ENCODE data around the gene HBE1.
"Not testable (repeated sequence)": the region's sequence is repeated elsewhere in the genome, so short reads cannot be mapped to it uniquely, and the experiment has no call there.

Gene HBE1

DNA sequence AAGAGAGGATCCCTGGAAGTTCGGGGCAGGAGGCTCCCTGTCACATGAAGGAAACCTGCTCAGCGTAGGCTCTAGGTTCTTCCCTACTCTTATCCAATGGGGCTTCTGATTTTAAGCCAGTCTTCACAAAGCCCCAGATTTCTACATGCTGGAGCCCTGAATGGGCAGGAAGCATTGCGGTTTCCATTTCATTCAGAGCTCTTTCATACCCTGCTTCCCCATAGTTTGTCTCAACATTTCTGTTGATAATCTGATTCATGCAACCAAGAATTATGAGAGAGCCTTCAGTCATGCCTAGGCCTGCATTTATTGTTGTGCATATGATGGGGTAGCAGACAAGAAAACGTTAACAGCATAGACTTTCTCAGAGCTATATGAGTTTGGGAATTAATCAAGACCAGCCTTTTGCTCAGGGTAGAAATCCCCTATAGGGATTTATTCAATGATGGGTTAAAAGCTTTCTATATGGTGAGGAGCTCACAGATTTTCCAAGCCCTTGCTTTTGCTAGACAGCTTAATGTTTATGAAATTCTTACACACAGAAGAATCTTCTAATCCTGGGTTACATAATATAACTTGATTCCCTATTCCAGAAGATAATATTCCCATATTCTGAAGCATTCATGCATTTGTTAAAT, 16.1 kb upstream of the HBE1 start:
- DNase-seq (ENCODE audit: low spot score) = no peak

DNA sequence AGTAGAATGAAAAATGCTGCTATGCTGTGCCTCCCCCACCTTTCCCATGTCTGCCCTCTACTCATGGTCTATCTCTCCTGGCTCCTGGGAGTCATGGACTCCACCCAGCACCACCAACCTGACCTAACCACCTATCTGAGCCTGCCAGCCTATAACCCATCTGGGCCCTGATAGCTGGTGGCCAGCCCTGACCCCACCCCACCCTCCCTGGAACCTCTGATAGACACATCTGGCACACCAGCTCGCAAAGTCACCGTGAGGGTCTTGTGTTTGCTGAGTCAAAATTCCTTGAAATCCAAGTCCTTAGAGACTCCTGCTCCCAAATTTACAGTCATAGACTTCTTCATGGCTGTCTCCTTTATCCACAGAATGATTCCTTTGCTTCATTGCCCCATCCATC, 14.9 kb upstream of the HBE1 start:
- no peak for DNase-seq (ENCODE audit: low spot score)

DNA sequence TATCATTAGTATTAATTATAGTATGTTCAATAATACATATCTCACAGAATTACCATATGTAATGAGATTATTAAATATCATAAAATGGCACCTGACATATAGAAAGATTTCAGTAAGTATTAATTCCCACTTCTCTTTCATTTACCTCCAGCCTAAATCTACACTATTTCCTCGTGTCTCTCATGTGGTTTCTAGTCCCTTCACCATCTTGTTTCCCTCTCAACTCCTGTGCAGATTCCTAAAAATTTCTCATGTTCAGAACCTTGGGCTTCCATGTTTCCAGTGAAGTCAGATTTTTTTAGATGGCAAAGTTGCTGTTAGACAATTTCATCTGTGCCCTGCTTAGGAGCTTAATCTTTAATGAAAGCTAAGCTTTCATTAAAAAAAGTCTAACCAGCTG, 14.1 kb upstream of the HBE1 start:
- DNase-seq (ENCODE audit: low spot score) = no peak

DNA sequence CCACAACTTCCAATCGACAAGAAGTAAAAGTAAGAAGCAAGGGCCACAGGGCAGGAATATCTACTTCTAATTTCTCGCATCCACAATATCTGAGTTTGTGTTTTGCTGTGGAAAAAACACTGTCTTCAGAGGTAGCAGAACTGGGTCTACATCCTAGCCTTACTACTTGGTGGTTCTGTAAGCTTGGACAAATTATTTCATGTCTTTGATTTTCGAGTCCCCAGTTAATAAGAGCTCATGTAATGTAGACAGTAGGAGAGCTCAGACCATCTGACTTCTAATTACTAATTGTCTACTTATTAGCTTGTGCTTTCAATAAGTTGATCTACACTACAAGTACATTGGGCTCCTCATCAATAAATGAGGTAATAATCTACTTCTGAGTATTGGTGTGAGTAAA, 13.3 kb upstream of the HBE1 start:
- DNase-seq (ENCODE audit: low spot score) = no peak

DNA sequence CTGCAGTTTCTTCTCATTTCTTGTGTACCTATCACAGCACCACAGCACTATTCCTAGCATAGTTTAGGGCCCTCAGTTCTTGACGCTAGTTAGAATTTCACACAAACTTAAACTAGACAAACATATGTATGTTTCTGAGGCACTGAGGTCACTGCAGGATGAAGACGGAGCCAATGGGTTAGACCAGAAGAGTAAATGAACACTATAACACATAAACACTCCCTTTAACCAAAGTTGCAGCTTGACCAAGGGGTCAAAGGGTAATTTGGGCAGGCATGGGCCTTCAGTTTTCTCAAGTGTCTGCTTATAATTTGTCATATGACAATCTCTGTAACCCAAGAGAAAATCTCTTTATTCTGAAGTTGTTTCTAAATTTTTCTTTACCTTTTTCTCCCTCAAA, 12.9 kb upstream of the HBE1 start:
- DNase-seq (ENCODE audit: low spot score) = no peak

DNA sequence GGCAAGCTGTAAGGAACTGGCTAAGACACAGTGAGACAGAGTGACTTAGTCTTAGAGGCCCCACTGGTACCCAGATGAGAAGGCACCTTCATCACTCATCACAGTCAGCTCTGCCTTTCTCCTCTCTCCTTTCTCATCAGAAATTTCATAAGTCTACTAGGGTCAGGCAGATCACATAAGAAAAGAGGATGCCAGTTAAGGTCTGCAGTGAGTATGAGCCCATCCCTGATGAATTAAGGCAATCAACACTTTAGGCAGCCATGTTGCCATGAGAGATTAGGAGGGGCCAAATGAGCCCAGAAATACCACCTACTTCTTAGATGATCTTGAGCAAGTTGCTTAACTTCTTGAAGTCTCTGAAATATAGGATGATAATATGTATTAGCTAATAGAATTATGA, 11.9 kb upstream of the HBE1 start:
- no peak for DNase-seq (ENCODE audit: low spot score)

DNA sequence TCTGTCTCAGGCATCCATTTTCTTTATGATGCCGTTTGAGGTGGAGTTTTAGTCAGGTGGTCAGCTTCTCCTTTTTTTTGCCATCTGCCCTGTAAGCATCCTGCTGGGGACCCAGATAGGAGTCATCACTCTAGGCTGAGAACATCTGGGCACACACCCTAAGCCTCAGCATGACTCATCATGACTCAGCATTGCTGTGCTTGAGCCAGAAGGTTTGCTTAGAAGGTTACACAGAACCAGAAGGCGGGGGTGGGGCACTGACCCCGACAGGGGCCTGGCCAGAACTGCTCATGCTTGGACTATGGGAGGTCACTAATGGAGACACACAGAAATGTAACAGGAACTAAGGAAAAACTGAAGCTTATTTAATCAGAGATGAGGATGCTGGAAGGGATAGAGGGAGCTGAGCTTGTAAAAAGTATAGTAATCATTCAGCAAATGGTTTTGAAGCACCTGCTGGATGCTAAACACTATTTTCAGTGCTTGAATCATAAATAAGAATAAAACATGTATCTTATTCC, 10.9 kb upstream of the HBE1 start:
- no peak for DNase-seq (ENCODE audit: low spot score)

DNA sequence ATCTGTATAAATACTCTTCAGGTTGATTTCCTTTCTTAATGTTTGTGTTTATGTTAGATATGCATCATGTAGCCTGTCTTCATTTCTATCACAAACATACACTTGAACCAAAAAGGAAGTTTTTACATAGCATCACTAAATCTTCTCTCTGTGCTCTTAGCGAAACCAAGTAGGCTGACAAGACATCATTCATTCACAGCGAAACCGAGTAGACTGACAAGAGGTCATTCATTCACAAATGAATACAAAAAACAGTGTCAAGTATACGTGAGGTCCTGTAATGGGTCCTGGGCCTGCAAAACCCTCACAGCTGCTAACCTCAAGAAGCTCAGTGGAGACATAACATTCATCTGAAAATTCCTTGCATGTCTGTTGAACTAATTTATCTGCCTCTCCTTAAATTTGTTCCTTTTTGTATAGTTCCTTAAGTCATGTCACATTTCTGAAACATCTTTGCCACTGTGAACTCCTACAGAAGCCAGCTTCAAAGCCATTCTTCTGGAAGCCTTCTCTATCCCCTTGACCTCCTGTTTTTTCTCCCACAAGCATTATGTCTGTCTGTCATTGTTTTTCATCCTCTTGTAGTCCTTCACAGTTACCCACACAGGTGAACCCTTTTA, 9.8 kb upstream of the HBE1 start:
- DNase-seq (ENCODE audit: low spot score) = no peak

DNA sequence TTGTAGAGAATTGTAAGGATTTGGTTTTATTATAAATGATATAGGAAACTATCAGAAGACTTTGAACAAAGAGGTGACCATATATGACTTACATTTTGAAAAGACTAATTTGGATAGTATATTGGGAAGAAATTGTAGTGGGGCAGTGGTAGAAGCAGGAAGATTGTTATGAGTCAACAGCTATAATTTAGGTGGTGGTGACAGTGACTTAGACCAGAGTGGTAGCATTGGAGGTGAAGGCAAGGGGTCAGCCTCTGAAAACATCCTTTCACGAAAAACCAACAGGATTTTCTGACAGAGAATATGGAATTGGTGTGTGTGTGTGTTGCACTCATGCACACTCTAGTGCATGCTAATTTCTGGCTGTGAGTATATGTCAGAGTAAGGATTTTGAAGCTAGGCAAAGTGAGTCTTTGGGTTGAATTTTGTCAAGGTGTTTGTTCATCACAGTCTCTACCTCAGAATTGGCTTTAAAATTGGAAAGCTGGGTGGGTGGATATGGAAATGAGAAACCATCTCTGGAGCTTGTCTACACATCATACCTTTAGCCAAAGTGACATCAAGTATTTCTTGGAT, 8.2 kb upstream of the HBE1 start:
- no peak for DNase-seq (ENCODE audit: low spot score)

DNA sequence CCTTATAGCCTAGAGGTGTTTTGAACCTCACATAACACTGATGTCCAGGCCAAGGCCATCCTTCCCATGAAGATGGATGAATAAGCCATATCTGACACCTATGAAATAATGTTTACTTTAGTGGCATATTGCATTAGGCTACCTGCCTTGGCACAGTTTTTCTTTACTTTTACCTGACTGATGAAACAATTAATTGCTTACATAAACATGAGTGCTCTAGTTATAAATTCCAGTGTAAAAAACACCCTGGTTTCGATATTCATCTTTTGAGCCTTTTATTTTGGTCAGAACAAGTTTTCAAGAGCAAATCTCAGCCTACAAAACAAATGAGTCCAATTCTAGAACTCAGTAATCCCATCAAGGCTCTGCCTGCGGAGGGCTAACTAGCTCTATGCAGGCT, 7.0 kb upstream of the HBE1 start:
- no peak for DNase-seq (ENCODE audit: low spot score)

DNA sequence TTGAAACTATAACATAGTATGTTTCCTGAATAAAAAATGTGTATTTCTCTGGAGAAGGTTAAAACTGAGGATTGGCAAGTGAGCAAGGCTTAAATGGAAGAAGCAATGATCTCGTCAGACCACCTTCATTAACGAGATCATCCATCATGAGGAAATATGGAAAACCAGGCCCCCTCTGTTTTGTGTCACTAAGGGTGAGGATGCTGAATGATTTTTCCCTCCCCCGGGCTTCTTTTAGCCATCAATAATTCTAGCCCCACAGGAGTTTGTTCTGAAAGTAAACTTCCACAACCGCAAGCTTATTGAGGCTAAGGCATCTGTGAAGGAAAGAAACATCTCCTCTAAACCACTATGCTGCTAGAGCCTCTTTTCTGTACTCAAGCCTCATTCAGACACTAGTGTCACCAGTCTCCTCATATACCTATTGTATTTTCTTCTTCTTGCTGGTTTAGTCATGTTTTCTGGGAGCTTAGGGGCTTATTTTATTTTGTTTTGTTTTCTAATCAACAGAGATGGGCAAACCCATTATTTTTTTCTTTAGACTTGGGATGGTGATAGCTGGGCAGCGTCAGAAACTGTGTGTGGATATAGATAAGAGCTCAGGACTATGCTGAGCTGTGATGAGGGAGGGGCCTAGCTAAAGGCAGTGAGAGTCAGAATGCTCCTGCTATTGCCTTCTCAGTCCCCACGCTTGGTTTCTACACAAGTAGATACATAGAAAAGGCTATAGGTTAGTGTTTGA, 5.8 kb upstream of the HBE1 start:
- DNase-seq (ENCODE audit: low spot score) = no peak

DNA sequence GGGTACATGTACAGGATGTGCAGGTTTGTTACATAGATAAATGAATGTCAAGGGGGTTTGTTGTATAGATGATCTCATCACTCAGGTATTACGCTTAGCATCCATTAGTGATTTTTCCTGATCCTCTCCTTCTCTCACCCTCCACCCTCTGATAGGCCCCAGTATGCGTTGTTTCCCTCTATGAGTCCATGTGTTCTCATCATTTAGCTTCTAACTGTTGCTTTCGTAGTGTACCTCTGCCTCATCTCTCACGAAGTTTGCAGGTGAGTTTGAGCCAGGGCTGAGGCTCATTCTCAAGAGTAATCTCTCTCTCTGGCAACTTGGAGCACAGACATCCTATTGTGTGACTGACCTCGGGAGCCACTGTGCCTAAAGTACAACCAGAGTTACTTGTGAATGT, 4.7 kb upstream of the HBE1 start:
- no peak for DNase-seq (ENCODE audit: low spot score)

DNA sequence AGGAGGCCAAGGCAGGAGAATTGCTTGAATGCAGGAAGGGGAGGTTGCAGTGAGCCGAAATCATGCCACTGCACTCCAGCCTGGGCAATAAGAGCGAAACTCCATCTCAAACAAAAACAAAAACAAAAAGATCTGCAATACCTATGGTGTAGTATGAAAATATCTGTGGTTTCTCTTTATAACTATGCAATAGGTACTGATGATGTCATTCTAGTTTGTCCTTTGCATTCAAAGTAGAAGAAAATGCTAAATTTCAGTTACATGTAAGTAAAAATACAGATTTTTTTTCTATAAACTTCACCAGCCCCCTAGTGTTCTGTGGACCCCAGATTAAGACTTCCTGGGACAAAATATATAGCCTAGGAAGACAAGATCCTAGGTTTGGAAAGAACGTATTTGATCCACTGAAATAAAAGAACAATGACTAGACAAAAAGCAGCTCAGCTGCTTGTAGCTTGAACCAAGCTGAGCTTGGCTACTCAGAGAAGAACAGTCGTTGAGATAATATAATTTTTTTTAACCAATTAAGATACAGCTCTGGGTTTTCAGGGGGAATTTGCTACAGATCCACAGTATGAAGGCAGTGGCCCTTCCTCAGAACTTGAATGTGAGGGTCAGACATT, 2.8 kb upstream of the HBE1 start:
- DNase-seq (ENCODE audit: low spot score) = no peak

DNA sequence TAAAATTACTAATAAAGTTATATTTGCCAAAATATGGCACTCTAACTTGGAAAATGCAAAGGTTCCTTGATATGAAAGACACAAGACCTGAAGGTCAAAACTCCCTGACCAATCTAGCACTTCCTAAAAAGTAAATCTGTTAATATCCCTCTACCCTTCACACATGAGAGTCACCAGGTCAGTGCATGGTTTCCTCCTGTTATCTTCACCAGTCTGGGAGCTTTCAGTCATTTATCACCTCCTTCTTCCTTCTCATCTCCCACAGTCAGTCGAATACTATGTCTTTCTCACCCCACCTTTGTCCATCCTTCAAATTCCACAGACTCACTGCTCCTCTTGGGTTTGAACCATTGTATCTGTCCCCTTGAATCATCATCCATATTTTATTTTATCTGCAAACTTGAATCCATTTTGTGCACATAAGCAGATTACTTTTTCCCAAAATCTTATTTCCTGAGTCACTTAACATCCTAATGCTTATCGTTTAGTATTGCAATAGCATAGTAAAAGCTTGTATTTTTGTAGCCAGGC, 2.6 kb downstream of the HBE1 start:
- DNase-seq (ENCODE audit: low spot score) = no peak

DNA sequence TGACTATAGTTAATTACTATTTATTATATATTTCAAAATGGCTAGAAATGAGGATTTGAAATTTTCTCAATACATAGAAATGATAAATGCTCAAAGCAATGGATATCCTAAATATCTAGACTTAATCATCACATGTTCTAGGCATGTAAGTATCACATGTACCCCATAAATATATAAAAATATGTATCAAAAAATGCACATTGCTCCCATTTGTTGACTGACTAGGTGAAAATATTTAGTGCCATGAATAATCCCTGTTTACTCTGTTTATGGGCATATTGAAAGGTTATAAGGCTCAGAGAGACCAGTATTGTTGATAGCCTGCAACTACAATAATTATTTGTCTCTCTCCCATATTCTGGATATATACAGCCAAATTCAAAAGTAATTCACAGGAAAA, 3.1 kb downstream of the HBE1 start:
- no peak for DNase-seq (ENCODE audit: low spot score)

DNA sequence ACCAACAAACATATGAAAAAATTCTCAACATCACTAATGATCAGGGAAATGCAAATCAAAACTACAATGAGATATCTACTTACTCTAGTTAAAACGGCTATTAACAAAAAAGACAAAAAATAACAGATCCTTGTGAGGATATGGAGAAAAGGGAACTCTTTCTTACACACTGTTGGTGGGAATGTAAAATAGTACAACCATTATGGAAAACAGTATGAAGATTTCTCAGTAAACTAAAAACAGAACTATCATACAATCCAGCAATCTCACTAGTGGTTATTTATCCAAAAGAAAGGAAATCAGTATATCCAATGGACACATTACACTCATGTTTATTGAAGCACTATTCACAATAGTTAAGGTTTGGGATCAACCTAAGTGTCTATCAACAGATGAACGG, 3.9 kb downstream of the HBE1 start:
- no peak for DNase-seq (ENCODE audit: low spot score)

DNA sequence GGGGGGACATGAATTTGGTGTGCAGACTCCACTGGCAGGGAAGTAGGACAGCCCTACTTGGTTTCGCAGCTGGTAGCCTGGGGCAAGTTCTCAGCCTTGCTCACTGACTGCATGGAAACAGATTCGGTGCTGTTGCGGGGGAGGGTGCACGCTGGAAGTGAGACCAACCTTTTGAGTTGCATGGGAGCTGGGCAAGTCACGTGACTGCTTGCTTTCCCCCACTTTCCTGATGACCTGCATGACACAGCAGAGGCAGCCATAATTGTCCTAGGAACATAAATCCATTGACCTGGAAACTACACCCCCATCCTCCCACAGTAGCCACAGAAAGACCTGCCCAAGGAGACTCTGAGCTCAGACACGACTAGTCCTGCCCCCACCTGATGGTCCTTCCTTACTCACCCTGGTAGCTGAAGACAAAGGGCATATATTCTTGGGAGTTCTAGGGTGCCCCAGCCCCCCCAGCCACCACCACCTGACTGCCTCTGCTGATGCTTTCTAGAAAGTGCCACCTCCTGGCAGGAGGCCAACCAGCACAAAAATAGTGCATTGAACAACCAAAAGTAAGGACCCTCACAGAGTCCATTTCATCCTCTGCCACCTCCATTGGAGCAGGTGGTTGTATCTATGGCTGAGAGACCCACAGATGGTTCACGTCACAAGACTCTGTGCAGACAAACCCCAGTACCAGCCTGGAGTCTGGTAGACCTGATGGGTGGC, 11.0 kb downstream of the HBE1 start:
- no peak for DNase-seq (ENCODE audit: low spot score)

DNA sequence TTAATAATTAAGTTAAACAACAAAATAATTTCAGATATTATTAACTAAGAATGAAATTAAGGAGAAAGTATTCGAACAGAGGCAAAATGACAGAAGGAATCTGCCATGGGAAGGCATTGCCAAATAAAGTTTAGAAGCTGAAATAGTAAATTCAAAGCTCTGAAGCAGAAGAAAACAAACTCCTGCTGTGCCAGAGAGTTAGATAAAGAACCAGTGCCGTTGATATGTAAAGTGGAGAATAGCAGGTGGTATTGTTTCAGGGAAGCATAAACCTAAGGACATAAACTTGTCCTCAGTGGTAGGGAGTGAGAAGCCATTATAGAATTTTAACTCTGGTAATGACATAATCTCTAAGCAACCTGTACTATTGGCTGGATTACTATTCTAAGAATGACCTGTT, 12.4 kb downstream of the HBE1 start:
- DNase-seq (ENCODE audit: low spot score) = no peak

DNA sequence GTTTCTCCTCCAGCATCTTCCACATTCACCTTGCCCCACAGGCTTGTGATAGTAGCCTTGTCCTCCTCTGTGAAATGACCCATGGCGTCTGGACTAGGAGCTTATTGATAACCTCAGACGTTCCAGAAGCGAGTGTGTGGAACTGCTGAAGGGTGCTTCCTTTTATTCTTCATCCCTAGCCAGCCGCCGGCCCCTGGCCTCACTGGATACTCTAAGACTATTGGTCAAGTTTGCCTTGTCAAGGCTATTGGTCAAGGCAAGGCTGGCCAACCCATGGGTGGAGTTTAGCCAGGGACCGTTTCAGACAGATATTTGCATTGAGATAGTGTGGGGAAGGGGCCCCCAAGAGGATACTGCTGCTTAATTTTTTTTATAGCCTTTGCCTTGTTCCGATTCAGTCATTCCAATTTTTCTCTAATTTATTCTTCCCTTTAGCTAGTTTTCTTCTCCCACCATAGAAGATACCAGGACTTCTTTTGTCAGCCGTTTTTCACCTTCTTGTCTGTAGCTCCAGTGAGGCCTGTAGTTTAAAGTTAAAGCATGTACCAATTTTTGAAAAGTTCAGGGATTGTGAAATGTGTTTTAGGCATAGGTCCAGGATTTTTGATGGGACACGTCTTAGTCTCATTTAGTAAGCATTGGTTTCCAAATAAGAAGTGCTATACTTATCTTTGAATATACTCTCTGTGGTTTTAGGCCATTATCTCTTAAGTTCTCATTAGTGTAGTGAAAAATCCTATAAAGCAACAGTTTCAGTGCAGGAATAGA, 14.9 kb downstream of the HBE1 start, which contains the start of gene HBG2:
Gene HBG2, minus strand, starts transcription at position 136 of the 768 bp plus-strand sequence. Its CDS starts 53 bp downstream, at position 83.
- DNase-seq (ENCODE audit: low spot score) = not testable (repeated sequence)

DNA sequence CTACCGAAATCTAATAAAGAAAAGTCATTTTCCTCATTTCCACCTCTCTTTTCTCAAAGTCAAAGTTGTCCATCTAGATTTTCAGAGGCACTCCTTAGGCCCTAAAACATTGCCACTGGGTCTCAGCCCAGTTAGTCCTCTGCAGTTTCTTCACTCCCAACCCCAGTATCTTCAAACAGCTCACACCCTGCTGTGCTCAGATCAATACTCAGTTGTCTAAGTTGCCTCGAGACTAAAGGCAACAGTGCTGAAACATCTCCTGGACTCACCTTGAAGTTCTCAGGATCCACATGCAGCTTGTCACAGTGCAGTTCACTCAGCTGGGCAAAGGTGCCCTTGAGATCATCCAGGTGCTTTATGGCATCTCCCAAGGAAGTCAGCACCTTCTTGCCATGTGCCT, 15.7 kb downstream of the HBE1 start:
- not testable (repeated sequence) for DNase-seq (ENCODE audit: low spot score)

DNA sequence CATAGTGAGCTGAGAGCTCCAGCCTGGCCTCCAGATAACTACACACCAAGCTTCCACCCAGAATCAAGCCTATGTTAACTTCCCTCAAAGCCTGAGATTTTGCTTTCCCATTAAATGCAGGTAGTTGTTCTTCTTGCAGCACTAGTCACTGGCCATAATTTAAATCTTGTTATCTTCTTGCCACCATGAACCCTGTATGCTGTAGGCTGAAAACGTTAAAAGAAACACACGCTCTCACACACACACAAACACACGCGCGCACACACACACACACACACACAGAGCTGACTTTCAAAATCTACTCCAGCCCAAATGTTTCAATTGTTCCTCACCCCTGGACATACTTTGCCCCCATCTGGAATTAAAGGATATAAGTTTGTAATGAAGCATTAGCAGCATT, 16.3 kb downstream of the HBE1 start:
- not testable (repeated sequence) for DNase-seq (ENCODE audit: low spot score)

All from left forelimb (tissue), 1 donor.